Stomach smooth muscle (tissue), 2 donors: Measurements from ENCODE around the gene CPT1B.
"Not testable (repeated sequence)": the region's sequence is repeated elsewhere in the genome, so short reads cannot be mapped to it uniquely, and the experiment has no call there.

Experiments used
- H3K27ac ChIP-seq: one replicate; pipeline ENCODE4 v1.7.0; 2013; ENCODE audit warnings: mild to moderate bottlenecking, low read length, inconsistent platforms
- H3K27me3 ChIP-seq, 2 donors: one replicate each; pipeline ENCODE4 v1.7.0; 2013; ENCODE audit warnings: low read length in 2 of 2; ENCODE audit not compliant: insufficient read depth in 2 of 2, control insufficient read depth in 1 of 2
- H3K36me3 ChIP-seq, 2 donors: one replicate each; pipeline ENCODE4 v1.7.0; 2013; ENCODE audit warnings: low read length in 2 of 2; ENCODE audit not compliant: control insufficient read depth in 2 of 2, insufficient read depth in 2 of 2
- H3K4me1 ChIP-seq: one replicate; pipeline ENCODE4 v1.7.0; 2013; ENCODE audit warnings: low read length; ENCODE audit not compliant: control insufficient read depth, insufficient read depth
- H3K4me3 ChIP-seq, 2 donors: one replicate each; pipeline ENCODE4 v1.7.0; 2013; ENCODE audit warnings: low read length in 2 of 2
- H3K9ac ChIP-seq, 2 donors: one replicate each; pipeline ENCODE4 v1.7.0; 2013; ENCODE audit warnings: low read length in 2 of 2, mild to moderate bottlenecking in 1 of 2
- H3K9me3 ChIP-seq, 2 donors: one replicate each; pipeline ENCODE4 v1.7.0; 2013; ENCODE audit warnings: low read length in 2 of 2; ENCODE audit not compliant: control insufficient read depth in 2 of 2
- donor health status: healthy.
- donor health status: Pancreatic carcinoma.

The CPT1B gene

DNA sequence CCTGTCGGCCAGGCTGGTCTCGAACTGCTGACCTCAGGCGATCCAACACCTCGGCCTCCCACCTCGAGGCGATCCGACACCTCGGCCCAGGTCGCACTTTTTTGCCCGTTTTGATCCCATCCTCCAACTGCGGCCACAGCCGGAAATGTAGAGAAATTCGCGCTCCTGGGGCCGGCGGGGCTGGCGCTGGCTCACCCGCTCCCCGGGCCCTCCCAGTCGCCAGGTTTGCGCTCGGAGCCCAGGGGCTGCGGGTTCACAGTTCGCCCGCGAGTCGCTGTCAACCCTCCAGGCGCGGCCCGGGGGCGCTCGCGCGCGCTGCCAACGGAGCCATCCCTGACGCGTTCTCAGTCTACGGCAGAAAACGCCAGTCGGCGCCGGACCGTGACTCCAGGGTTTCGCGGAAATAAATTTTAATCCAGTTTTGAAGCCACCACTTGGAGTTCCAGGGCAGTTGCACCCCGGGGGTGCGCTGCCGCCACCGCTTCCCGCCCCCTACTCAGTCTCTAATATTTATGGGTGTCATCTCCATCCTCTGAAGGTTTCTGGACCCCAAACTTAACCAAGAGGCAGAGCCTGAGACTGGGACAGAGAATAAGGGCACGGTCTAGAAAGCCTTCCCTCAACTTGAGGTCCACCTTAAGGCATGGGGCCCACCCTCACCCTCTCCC lies 34.0 kb downstream of the CPT1B start:
- Histone ChIP-seq H3K4me1 (peaks cover 10% of the 10 kb centered on the region), H3K4me3 (peak overlapping the region in 1 of 2 donors; percentile 47), H3K9ac (peak overlapping the region in 1 of 2 donors; percentile 9), H3K9me3 (no peaks in the 10 kb centered on the region), H3K27me3 (peaks cover 30 to 36% of the 10 kb centered on the region in 2 donors), H3K27ac (no peak overlapping the region), H3K36me3 (no peaks in the 10 kb centered on the region)

DNA sequence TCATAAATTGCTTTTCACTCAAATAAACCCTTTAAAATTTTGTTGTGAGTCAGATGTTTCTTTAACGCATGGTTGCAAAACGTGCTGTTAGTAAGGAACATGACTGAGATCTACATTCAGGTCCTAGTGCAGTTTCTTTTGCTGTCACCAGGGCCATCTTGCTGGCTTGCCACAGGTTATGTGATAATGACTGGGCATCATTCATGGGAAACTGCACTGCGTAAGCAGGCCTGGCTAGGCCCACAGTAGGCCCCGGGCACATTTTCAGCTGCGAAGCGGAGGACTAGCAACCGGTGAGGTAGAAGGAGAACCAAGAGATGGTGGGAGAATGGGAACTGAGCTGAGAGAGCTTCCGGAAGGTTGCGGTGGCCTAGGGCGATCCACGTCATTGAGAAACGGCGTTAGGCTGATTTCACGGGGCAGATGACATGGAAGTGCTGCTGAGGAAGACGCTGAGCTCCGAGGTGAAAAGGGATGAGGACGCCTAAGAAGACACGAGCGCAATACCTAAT lies 35.8 kb downstream of the CPT1B start:
- H3K36me3 ChIP-seq: no peaks in the 10 kb centered on the region
- no peak overlapping the region for H3K9ac ChIP-seq
- no peak overlapping the region for H3K27ac ChIP-seq
- H3K4me3 ChIP-seq: no peak overlapping the region
- peaks cover 7% of the 10 kb centered on the region for H3K4me1 ChIP-seq
- H3K9me3 ChIP-seq: no peaks in the 10 kb centered on the region
- peaks cover 24 to 28% of the 10 kb centered on the region in 2 donors for H3K27me3 ChIP-seq

DNA sequence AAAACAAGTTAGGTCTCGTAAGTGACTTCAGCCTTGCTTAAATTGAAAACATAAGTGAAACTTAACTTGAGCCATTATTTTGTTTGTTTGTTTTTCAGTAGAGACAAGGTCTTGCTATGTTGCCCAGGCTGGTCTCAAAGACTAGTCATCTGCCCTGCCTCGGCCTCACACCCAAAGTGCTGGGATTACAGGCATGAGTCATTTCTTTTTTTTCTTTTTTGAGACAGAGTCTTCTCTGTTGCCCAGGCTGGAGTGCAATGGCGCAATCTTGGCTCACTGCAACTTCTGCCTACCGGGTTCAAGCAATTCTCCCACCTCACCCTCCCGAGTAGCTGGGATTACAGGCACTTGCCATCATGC lies 36.6 kb downstream of the CPT1B start:
- peaks cover 23 to 28% of the 10 kb centered on the region in 2 donors for H3K27me3 ChIP-seq
- H3K9ac ChIP-seq, H3K4me3 ChIP-seq, H3K4me1 ChIP-seq, H3K36me3 ChIP-seq, H3K9me3 ChIP-seq, H3K27ac ChIP-seq: not testable (repeated sequence)

DNA sequence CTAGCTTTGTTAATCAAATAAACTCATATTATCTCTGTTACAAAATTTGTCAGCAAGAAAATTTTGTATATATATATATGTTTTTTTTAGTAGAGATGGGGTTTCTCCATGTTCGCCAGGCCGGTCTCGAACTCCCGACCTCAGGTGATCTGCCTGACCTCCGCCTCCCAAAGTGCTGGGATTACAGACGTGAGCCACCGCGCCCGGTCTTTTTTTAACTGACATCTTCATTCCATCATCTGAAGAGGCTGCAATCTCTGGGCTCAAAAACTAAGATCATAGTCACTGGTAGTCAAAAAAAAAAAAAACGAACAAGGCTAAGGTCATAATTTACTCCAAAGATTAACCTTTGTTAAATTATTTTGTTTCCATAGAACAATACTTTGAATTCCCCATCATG lies 37.8 kb downstream of the CPT1B start:
- no peaks in the 10 kb centered on the region for H3K9me3 ChIP-seq
- H3K4me1 ChIP-seq: peaks cover 7% of the 10 kb centered on the region
- no peaks in the 10 kb centered on the region for H3K36me3 ChIP-seq
- no peak overlapping the region for H3K4me3 ChIP-seq
- peaks cover 18 to 24% of the 10 kb centered on the region in 2 donors for H3K27me3 ChIP-seq
- H3K9ac ChIP-seq: no peak overlapping the region
- H3K27ac ChIP-seq: peak overlapping the region; percentile 71

DNA sequence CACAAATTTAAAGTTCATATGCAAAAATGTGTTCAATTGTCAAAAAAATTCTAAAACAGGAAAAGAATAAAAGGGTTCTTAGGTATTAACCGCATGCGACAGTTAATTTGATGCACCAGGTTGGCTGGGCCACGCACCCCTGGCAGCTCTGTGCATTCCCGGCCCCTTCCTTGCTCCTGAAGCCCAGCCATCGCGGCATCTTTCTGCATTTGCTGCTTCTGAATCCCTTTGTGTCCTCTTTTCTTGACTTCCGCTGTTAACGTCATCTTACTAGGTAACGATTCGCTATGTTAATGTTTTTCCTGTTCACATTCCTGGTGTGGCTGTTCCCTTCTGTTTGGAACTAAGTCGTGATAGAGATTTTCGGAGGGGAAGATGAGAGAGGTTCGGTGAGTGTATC lies 40.5 kb downstream of the CPT1B start:
- H3K36me3 ChIP-seq: no peaks in the 10 kb centered on the region
- no peak overlapping the region for H3K9ac ChIP-seq
- H3K27me3 ChIP-seq: peaks cover 13 to 32% of the 10 kb centered on the region in 2 donors
- no peaks in the 10 kb centered on the region for H3K4me1 ChIP-seq
- peak overlapping the region; percentile 18 for H3K27ac ChIP-seq
- no peak overlapping the region for H3K4me3 ChIP-seq
- no peaks in the 10 kb centered on the region for H3K9me3 ChIP-seq

DNA sequence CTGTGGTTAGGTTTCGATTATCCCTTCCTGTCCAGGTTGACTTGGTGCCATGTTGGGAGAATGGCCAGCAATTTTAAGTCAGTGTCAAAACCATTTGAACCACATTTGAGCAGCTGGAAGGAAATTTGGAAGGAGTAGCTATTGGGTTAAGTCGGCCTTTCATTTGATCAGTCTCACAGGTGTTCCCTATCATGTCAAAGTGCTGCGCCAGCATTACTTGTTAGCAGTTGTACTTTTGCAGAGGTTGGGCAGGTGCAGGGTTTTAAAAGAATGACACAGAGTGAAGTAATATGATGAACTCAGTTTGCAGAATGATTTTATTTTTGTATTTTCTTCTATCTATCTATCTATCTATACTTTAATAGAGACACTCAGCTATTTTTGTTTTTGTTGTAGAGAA lies 42.0 kb downstream of the CPT1B start:
- H3K27me3 ChIP-seq: peaks cover 11 to 48% of the 10 kb centered on the region in 2 donors
- H3K27ac ChIP-seq: no peak overlapping the region
- H3K4me3 ChIP-seq: no peak overlapping the region
- H3K4me1 ChIP-seq: peaks cover 13% of the 10 kb centered on the region
- no peak overlapping the region for H3K9ac ChIP-seq
- H3K9me3 ChIP-seq: no peaks in the 10 kb centered on the region
- no peaks in the 10 kb centered on the region for H3K36me3 ChIP-seq

DNA sequence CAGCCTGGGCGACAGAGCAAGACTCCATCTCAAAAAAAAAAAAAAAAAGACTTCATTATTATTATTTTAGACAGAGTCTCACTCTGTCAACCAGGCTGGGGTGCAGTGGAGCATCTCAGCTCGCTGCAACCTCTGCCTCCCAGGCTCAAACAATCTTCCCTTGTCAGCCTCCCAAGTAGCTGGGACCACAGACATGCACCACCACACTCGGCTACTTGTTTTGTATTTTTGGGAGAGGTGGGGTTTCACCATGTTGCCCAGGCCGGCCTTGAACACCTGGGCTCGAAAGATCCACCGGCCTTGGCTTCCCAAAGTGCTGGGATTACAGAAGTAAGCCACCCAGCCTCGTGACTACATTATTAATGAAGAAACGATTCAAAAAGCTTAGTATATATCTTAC lies 43.1 kb downstream of the CPT1B start:
- Histone ChIP-seq H3K36me3 (no peaks in the 10 kb centered on the region), H3K27ac (no peak overlapping the region), H3K4me3 (no peak overlapping the region), H3K9ac (no peak overlapping the region), H3K9me3 (no peaks in the 10 kb centered on the region), H3K27me3 (peaks cover 19 to 59% of the 10 kb centered on the region in 2 donors), H3K4me1 (peaks cover 24% of the 10 kb centered on the region)

DNA sequence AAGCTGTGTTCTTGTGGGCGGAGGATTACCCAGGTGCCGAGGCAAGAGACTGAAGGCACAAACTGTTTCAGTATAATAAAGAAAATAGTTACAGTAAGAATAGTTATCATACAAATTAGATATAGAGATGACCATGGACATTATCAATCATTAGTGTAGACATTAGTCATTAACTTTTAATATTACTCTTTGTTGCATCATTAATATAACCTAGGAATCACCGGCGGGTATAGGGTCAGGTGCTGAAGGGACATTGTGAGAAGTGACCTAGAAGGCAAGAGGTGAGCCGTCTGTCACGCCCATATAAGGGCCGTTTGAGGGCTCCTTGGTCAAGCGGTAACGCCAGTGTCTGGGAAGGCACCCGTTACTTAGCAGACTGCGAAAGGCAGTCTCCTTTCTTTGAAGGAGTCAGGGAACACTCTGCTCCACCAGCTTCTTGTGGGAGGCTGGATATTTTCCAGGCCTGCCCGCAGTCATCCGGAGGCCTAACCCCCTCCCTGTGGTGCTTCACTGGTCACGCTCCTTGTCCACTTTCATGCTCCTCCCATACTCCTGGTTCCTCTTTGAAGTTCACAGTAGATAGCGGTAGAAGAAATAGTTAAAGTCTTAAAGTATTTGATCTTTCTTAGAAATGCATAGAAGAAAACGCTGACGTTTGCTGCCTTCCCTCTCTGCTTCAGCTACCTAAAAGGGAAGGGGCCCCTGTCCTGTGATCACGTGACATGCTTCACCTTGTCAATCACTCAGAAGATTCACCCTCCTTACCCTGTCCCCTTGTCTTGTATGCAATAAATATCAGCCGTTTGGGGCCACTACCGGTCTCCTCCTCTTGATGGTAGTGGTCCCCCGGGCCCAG lies 44.1 kb downstream of the CPT1B start:
- H3K27ac ChIP-seq, H3K9me3 ChIP-seq, H3K4me3 ChIP-seq, H3K36me3 ChIP-seq, H3K9ac ChIP-seq: not testable (repeated sequence)
- Histone ChIP-seq H3K27me3 (peaks cover 21 to 69% of the 10 kb centered on the region in 2 donors), H3K4me1 (peaks cover 32% of the 10 kb centered on the region)

DNA sequence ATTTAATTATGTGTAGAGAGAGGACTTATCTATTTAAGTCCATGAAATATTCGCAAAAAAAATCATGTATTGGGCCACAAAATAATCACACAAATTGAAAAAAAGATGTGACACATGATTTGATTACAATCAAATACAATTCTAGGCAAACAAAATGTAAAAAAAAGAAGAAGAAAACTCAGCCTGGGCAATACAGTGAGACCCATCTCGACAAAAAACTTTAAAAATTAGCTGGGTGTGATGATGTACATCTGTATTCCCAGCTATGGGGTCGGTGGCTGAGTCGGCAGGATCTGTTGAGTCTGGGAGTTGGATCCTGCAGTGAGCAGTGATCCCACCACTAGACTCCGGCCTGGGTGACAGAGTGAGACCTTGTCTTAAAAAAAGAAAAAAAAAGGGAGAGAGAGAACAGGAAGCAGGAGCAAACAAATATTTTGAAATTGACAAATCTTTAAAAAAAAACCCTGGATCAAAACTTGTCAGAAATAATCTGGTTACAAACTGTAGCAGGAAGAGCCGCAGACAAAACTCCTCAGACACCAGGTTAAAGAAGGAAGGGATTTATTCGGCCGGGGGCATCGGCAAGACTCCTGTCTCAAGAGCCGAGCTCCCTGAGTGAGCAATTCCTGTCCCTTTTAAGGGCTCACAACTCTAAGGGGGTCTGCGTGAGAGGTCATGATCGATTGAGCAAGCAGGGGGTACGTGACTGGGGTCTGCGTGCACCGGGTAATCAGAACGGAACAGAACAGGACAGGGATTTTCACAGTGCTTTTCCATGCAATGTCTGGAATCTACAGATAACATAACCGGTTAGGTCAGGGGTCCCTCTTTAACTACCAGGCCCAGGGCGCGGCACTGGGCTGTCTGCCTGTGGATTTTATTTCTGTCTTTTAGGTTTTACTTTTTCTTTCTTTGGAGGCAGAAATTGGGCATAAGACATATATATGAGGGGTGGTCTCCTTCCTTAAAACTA lies 45.1 kb downstream of the CPT1B start:
- H3K9me3 ChIP-seq: no peaks in the 10 kb centered on the region
- no peak overlapping the region for H3K9ac ChIP-seq
- peaks cover 19 to 70% of the 10 kb centered on the region in 2 donors for H3K27me3 ChIP-seq
- no peaks in the 10 kb centered on the region for H3K36me3 ChIP-seq
- no peak overlapping the region for H3K4me3 ChIP-seq
- H3K4me1 ChIP-seq: peaks cover 32% of the 10 kb centered on the region
- peak overlapping the region; percentile 71 for H3K27ac ChIP-seq

DNA sequence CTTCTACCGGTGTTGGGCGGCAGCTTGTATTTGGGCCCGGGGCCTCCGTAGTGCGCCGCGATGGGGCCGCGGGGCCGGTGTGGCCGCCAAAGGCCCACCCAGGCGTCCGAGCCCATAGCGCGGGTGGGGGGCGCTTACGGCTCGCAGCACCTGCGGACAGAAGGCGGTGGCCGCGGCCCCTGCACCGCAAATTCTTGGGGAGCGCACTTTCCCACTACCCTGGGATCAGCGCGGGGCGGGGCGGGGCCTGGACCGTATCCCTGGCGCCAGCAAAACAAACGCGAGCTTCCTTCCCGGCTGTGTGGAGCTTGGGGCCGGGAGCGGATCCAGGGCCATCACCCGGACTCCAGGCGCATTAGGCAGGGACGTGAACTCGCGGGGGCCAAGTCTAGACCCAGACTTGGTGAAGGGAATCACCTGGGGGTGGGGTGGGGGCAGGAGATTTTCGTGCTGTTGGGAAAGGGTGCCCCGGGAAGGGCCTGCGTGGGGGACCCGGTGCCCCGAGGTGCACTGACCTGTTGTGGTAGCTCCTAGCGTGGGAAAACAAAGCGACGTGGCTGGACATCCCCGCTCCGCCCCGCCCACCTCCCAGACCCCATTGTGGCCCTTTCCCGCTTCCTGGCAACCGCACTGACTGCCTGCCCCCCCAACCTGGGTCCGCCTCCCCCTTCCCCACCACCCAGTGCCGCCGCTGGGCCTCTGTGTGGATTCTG lies 46.1 kb downstream of the CPT1B start:
- Histone ChIP-seq H3K4me1 (peaks cover 37% of the 10 kb centered on the region), H3K27ac (peak overlapping the region; percentile 71), H3K9ac (peak overlapping the region in 1 of 2 donors; percentile 74), H3K36me3 (no peaks in the 10 kb centered on the region), H3K9me3 (no peaks in the 10 kb centered on the region), H3K4me3 (peak overlapping the region; percentile 55 to 68), H3K27me3 (peaks cover 19 to 66% of the 10 kb centered on the region in 2 donors)
